Skeletal muscle satellite cell (primary cell): Measurements from ENCODE around the gene ADARB2.
"Not testable (repeated sequence)": the region's sequence is repeated elsewhere in the genome, so short reads cannot be mapped to it uniquely, and the experiment has no call there.

Source experiments
- H3K27me3 ChIP-seq: 2 replicates; pipeline ENCODE4 v1.7.0; 2013; ENCODE audit warnings: low read length; ENCODE audit not compliant: control insufficient read depth, insufficient read depth
- H3K36me3 ChIP-seq: 2 replicates; pipeline ENCODE4 v1.7.0; 2013; ENCODE audit warnings: mild to moderate bottlenecking, control low read depth, low read length; ENCODE audit not compliant: insufficient read depth
- H3K4me1 ChIP-seq: 2 replicates; pipeline ENCODE4 v1.7.0; 2013; ENCODE audit warnings: low read length; ENCODE audit not compliant: control insufficient read depth, insufficient read depth
- H3K4me2 ChIP-seq: 2 replicates; pipeline ENCODE4 v1.7.0; 2013; ENCODE audit warnings: mild to moderate bottlenecking, low read length
- H3K4me3 ChIP-seq: 2 replicates; pipeline ENCODE4 v1.7.0; 2013; ENCODE audit warnings: low read length
- H3K9ac ChIP-seq: 2 replicates; pipeline ENCODE4 v1.7.0; 2013; ENCODE audit warnings: mild to moderate bottlenecking, low read depth, low read length, moderate library complexity
- H3K9me3 ChIP-seq: replicated peaks from 2 replicates; pipeline ENCODE4 v1.7.0; 2013; ENCODE audit warnings: mild to moderate bottlenecking, control low read depth, low read length

The ADARB2 gene

GRCh38 chr10:1620803-1621202 is 116.5 kb downstream of the ADARB2 start:
- Histone ChIP-seq H3K9ac (no peak overlapping the region), H3K36me3 (no peaks in the 10 kb centered on the region), H3K9me3 (peaks cover 3% of the 10 kb centered on the region), H3K4me3 (no peak overlapping the region), H3K27me3 (no peaks in the 10 kb centered on the region), H3K4me1 (no peaks in the 10 kb centered on the region), H3K4me2 (no peak overlapping the region)

- not testable (repeated sequence) for H3K4me3 ChIP-seq, H3K9ac ChIP-seq, H3K36me3 ChIP-seq, H3K27me3 ChIP-seq, H3K9me3 ChIP-seq, H3K4me2 ChIP-seq, H3K4me1 ChIP-seq
These were observed 119.7 kb downstream of the ADARB2 start for GRCh38 chr10:1617376-1618317.

DNA sequence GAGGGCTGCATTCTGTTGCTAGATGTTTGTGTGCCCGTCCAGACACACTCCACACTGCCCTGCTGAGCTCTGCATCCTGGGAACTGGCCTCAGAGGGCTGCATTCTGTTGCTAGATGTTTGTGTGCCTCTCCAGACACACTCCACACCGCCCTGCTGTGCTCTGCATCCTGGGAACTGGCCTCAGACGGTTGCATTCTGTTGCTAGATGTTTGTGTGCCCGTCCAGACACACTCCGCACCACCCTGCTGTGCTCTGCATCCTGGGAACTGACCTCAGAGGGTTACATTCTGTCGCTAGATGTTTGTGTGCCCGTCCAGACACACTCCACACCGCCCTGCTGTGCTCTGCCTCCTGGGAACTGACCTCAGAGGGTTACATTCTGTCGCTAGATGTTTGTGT is 120.6 kb downstream of the ADARB2 start:
- not testable (repeated sequence) for H3K9ac ChIP-seq, H3K36me3 ChIP-seq, H3K4me3 ChIP-seq, H3K9me3 ChIP-seq, H3K4me1 ChIP-seq, H3K27me3 ChIP-seq, H3K4me2 ChIP-seq

DNA sequence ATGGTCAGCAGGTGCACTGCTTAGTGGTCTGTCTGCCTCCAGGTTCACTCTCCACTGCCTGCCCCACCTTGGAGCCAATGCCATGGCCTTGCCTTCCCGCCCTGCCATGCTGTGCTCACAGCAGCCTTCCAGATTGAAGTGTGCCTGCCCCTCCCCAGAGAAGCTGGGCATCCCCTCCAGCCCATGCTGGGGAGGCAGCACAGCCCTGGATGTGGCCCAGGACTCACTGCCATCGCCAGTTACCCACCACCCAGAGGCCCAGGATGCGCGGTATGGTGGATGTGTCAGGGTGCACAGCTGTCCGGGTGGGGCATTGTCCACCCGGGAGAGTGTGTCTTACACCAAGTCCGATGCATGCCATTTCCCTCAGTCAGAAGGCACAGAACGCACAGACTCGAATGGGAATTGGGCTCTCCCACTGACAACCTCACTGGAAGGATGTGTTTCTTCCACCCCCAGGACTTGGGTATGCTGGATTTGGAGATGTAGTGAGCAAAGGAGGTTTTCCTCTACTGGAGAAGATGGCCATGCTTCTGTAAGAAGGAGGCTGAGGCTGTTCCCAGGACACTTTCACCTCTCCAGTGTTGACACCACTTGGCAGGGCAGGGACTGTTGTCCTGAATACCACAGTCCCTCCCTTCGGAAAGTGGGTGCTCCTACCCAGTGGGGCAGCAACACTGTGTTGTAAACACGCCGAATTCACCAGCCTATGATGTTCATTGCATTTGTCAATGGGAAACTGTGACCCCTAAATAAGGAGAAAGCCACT is 122.0 kb downstream of the ADARB2 start:
- Histone ChIP-seq H3K4me3 (no peak overlapping the region), H3K4me2 (no peak overlapping the region), H3K9me3 (peaks cover 4% of the 10 kb centered on the region), H3K36me3 (no peaks in the 10 kb centered on the region), H3K4me1 (no peaks in the 10 kb centered on the region), H3K27me3 (no peaks in the 10 kb centered on the region), H3K9ac (no peak overlapping the region)

GRCh38 chr10:1613511-1613910 is 123.8 kb downstream of the ADARB2 start:
- Histone ChIP-seq H3K4me1 (no peaks in the 10 kb centered on the region), H3K36me3 (no peaks in the 10 kb centered on the region), H3K9ac (no peak overlapping the region), H3K27me3 (no peaks in the 10 kb centered on the region), H3K9me3 (peaks cover 4% of the 10 kb centered on the region), H3K4me3 (no peak overlapping the region), H3K4me2 (no peak overlapping the region)

DNA sequence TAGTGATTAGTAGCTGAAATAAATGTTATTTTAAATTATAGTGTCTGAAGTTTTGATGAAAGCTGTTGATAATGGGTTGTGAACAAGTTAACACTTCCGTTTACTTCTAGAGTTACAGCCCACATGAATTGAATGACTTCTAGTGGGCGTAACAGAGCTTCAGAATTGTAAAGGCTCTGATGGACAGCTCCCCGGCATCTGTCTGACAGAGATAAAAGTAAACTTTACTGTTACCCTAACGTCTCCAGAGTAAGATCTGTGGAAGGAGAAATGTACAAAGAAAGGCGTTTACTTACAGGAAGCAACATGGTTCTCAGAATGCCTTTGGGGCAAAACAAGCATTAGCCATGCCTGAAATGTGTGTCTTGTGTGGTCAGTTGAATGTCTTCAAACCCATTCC is 124.4 kb downstream of the ADARB2 start:
- Histone ChIP-seq H3K9ac (no peak overlapping the region), H3K4me2 (no peak overlapping the region), H3K36me3 (no peaks in the 10 kb centered on the region), H3K27me3 (no peaks in the 10 kb centered on the region), H3K4me1 (no peaks in the 10 kb centered on the region), H3K9me3 (peaks cover 4% of the 10 kb centered on the region), H3K4me3 (no peak overlapping the region)

- Histone ChIP-seq H3K4me3 (no peak overlapping the region), H3K4me1 (no peaks in the 10 kb centered on the region), H3K9me3 (peaks cover 4% of the 10 kb centered on the region), H3K27me3 (no peaks in the 10 kb centered on the region), H3K36me3 (no peaks in the 10 kb centered on the region), H3K4me2 (no peak overlapping the region), H3K9ac (no peak overlapping the region)
These were observed 125.3 kb downstream of the ADARB2 start for GRCh38 chr10:1611936-1612550.

DNA sequence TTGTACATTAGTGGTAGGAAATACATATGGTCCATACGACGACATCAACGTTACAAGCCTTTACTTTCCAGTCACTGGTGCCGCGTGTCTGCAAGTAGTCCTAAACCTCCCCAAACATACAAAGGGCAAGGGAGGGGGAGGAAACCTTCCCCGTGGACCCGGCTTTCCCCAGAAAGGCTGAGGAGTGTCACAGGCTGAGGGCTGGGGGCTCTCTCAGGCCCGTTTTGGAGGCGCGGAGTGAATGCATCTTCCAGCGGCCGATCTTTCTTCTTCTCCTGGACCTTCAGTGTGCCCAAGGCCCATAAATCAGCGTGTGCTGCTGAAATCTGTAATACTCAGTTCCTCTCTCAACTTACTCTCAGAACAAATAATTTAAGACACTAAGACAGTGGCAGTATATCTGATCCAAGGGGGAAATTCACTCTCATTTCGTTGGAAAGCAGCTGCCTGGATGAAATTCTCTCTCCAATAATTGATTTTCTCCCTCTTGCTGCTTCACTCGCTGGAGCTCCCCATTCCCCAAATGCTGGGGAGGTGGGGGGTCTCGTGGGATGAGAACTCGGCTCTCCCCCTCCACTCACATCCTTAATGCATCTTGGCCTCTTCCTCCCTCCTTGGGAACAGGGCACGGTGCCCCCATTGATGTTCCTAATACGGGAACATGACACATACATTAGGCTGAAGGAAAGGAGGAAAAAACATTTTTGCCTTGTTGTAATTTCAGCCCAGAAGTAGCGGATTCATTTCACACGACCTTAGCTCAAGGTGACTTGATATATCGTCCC is 126.1 kb downstream of the ADARB2 start:
- Histone ChIP-seq H3K4me3 (no peak overlapping the region), H3K36me3 (no peaks in the 10 kb centered on the region), H3K4me2 (no peak overlapping the region), H3K9ac (no peak overlapping the region), H3K9me3 (peaks cover 6% of the 10 kb centered on the region), H3K4me1 (no peaks in the 10 kb centered on the region), H3K27me3 (no peaks in the 10 kb centered on the region)

DNA sequence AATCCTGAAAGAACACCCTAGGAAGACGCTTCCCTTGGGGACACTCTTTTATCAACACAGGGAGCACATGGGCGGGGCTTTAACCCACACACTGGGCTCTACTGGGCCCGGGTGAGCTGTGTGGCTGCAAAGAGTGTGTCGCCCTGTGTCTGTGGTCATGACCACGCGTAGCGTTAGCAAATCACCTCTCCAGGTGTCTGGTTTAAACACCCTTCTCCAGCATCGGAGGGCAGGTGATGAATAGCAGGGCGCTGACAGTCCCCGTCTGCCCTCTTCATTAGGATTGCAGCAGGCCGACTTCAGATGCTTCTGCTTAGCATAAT is 127.7 kb downstream of the ADARB2 start:
- H3K4me2 ChIP-seq = no peak overlapping the region
- no peak overlapping the region for H3K9ac ChIP-seq
- no peaks in the 10 kb centered on the region for H3K27me3 ChIP-seq
- no peaks in the 10 kb centered on the region for H3K36me3 ChIP-seq
- no peaks in the 10 kb centered on the region for H3K4me1 ChIP-seq
- H3K4me3 ChIP-seq = no peak overlapping the region
- H3K9me3 ChIP-seq = peaks cover 9% of the 10 kb centered on the region

- no peak overlapping the region for H3K9ac ChIP-seq
- H3K36me3 ChIP-seq = no peaks in the 10 kb centered on the region
- H3K9me3 ChIP-seq = peaks cover 9% of the 10 kb centered on the region
- no peak overlapping the region for H3K4me3 ChIP-seq
- H3K27me3 ChIP-seq = no peaks in the 10 kb centered on the region
- no peak overlapping the region for H3K4me2 ChIP-seq
- no peaks in the 10 kb centered on the region for H3K4me1 ChIP-seq
These were observed 128.3 kb downstream of the ADARB2 start for GRCh38 chr10:1608851-1609647.
